ENCODE results near the gene NPIPB12.
"Not testable (repeated sequence)": the region's sequence is repeated elsewhere in the genome, so short reads cannot be mapped to it uniquely, and the experiment has no call there.

Gene NPIPB12

DNA sequence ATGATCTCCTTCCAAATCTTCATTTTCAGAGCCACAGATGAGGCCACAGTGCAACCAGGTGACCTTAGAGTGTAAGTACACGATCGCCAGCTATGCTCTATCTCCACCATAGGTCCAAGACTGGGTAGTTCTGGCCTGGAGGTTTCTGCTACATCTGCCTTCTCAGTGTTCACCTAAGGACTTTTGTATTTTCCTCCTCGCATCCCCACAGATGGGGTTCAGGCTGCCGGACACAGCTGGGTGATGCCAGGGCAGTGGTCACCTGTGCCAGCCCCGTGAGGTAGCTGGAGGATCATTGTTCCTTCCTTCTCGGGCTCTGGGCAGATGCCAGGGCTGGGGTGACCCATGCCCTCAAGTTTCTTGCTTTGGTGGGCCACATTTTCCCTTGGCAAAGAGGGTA lies at the start of gene NPIPB12:
NPIPB12 (minus strand) TSS at position 101 of the 400 bp plus-strand sequence.
- DNase-seq, result not testable (repeated sequence)

DNA sequence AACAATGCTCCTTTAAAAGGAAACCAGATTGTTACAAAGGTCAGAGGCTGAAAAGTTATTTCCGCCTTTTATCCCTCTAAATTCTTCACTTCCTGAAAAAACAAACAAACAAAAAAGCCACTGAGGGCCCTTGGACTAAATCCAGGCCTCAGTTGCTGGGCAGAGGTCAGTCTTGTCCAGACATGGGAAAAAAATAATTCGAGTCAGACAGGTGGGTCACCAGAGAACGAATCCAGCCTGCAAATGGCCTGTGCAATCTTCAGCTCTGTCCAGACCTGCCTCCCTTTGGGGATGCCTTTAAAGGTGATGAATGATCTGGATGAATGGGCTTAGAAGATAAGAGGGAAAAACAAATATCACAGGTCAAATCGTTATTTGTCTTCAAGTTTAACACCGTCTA lies 15.3 kb upstream of the NPIPB12 start:
- not testable (repeated sequence) for DNase-seq

DNA sequence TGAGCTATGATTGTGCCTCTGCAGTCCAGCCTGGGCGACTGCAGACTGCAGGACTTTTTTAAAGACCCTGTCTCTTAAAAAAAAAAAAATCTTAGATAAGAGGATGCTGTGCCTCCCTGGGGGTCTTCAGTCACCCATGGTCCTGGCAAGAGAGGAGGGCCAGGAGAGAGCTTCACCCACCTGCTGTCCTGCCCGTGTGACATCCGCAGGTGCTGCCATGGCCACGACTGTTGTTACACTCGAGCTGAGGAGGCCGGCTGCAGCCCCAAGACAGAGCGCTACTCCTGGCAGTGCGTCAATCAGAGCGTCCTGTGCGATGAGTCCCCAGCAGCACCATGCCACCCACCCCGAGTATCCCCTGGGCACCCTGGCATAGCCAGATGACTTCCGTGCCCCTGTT lies 23.9 kb downstream of the NPIPB12 start:
- not testable (repeated sequence) for DNase-seq

DNA sequence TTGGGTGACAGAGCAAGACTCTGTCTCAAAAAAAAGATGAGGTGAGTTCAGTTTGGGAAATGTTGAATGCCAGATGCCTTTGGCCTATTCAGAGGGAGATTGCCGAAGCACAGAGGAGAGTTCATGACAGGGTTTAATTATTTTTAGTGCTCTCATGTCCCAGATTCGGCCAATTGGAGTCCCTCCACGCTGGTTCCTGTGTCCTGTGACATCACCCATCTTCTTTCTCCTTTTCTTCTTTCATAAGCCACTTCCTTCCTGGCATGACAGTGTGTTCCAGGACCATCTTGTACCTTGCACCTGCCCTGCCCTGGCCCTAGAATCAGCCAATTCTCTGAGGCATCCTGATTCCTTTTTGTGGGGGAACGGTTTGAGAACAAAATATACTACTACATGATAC lies 34.1 kb downstream of the NPIPB12 start:
- DNase-seq, result not testable (repeated sequence)

DNA sequence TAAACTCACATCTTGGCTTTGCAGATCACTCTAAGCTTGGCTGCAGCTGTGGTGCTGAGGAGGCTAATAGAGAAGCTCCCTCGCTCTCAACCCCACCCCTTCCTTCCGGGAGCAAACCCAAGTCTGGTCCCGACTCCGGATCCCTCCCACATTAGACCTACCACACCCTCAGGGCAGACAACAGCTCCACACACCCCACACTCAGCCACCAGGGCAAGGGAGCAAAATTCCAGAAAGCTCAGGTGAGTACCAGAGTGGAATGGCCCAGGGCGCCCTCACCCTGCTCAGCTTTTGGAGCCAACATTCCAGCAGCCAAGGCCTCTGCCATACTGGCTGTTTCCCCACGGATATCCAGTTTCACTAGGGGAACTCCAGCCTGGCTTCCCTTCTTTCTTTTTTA lies 36.5 kb downstream of the NPIPB12 start:
- not testable (repeated sequence) for DNase-seq

DNA sequence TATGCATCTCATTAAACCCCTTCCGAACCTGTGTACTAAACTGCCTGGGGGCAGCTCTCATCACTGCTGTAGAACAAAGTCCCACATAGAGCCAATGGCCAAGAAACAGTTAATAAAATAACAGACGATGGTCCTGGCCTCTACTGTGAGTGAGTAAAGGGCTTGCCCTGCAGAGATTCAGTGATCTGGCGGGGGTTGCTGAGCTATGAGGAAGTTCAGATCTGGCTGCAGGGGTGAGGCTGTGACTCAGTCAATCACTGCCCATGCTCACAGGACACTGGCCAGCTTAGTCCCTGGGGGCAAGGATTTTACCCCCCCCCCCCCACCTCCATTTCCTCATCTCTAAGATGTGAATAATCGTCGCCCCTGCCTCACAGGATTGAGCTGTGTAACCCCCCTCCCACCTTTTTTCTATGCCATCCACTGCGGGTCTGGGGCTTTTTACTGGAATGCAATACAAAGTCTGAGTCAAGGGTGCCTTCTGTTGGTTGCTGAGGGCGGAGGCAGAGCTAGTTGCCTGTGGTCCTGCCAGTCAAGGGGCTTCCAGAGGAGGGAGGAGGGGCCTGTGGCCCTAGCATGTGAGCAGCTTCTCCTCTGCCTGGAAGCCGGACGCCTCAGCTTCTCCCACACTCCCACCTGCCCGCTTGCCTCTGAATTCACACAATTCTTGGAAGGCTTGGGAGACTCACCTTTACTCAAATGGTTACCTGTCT lies 38.4 kb downstream of the NPIPB12 start:
- not testable (repeated sequence) for DNase-seq

DNA sequence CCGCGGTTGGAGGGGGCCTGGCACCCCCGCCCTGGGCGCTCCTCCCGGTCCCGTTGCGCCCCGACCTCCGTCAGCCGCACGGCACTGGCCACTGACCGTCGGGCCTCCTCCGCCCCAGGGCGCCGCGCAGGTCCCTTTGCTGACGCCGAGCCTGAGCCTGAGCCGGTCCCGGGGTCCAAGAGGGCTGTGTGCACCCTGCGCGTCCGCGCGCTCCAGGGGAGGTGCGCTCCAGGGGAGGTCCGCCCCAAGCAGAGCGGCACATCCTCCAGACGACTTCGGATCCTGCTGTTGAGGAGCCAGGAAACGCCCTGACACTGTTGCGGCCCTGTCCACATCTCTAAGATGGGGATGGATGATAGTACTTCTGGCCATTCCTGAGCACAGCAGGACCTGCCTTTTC lies 39.3 kb downstream of the NPIPB12 start:
- DNase-seq, result not testable (repeated sequence)

DNA sequence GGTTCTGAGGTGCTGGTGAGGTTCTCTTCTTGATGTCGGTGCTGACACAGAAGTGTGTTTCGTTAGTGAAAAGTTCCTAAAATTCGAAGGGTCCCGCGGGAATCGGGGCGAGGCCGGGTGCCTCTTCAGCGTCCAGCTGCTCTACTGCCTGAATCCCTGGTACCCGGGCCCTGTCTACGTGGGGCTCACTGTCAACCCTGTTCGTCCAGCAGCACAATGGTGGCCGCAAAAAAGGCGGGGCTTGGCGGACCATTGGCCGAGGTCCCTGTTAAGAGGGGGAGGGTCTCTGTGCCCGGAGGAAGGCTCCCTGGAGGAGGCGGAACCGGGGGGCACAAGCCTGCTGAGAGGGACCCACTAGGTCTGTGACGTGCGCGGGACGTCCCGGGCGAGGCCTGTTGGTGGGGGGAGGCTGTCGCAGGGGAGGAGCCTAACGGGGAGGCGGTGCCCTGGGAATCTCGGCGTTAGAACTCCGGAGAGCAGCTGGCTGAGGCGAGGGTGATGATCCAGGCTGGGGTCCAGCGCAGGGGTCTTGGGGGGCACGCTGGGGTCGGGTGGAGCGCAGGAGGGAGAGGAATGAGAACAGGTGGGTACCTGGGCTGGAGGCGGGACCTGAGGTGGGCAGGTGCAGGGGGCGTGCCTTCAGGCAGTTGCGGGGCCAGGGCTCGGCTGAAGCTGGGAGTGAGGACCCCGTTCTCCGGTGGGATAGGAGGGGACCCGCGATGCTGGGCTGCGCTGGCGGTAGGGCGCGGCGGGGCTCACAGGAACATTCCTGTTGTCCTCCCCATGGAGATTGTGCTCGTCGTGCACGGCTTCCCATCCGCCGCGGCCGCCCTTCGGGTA lies 40.0 kb downstream of the NPIPB12 start:
- not testable (repeated sequence) for DNase-seq

DNA sequence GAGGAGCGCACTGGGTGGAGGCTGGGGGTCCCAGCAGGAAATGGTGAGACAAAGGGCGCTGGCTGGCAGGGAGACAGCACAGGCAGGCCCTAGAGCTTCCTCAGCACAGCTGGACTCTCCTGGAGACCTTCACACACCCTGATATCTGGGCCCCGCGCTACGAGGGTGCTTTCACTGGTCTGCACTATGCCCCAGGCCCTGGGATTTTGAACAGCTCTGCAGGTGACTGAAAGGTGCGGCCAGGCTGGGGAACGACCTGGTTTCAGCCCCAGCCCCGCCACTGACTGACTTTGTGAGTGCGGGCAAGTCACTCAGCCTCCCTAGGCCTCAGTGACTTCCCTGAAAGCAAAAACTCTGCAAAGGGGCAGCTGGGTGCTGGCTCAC lies 45.6 kb downstream of the NPIPB12 start:
- DNase-seq, result not testable (repeated sequence)

DNA sequence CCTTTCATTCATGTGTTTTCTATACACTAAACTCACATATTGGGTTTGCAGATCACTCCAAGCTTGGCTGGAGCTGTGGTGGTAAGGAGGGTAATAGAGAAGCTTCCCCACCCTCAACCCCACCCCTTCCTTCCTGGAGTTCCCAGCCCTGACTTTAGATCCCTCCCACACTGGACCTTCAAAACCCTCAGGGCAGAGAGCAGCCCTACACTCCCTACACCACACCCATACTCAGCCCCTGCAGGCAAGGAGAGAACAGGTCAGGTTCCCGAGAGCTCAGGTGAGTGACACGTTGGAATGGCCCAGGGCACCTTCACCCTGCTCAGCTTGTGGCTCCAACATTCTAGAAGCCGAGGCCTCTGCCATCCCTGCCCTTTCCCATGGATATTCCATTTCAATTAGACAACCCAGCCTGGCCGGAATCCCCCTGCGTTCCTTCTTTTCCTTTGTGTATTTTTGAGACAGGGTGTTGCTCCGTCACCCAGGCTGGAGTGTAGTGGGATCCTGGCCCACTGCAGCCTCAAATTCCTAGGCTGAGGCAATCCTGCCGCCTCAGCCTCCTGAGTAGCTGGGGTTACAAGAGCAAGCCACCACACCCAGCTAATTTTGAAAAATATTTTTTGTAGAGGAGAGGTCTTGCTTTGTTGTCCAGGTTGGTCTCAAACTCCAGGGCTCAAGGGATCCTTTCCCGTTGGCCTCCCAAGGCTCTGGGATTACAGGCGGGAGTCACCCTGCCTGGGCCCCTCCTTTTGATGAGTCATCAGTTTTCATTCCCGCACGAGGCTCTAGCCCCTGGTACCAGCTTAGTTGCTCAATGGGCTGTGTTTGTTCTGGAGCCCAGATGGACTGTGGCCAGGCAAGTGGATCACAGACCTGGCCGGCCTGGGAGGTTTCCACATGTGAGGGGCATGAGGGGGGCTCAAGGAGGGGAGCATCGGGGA lies 46.2 kb downstream of the NPIPB12 start, which contains the start of gene SULT1A4:
SULT1A4 (plus strand) TSS at position 208 of the 941 bp plus-strand sequence. CDS start 1,473 bp downstream, outside the sequence.
- not testable (repeated sequence) for DNase-seq

DNA sequence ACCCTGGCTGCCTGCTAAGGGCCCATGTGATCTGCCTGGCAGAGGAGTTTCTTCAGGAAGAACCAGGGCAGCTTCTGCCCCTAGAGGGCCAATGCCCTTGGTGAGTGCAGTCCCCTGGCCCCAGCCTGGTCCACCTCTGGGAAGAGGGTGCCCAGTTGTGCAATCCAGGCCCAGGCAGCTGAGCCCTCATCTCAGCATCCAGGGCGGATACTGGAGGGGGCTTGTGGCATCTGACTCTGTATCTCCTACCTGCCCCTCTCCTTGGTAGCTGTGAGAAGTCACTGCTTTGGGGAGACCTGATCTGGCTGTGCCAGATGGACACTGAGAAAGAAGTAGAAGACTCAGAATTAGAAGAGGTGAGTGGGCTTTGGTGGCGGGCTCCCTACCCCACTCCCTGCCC lies 48.5 kb downstream of the NPIPB12 start:
- DNase-seq, result not testable (repeated sequence)

DNA sequence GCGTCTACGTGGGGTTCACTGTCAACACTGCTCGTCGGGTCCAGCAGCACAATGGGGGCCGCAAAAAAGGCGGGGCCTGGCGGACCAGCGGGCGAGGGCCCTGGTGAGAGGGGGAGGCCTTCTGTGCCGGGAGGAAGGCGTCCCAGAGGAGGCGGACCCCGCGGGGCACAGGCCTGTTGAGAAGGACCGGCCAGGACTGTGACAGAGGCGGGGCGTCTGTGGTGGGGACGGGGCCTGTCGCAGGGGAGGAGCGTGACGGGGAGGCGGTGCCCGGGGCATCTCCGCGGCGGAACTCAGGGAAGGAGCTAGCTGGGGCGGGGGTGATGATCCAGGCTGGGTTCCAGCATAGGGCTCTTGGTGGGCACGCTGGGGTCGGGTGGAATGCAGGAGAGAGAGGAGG lies 51.4 kb downstream of the NPIPB12 start:
- not testable (repeated sequence) for DNase-seq

DNA sequence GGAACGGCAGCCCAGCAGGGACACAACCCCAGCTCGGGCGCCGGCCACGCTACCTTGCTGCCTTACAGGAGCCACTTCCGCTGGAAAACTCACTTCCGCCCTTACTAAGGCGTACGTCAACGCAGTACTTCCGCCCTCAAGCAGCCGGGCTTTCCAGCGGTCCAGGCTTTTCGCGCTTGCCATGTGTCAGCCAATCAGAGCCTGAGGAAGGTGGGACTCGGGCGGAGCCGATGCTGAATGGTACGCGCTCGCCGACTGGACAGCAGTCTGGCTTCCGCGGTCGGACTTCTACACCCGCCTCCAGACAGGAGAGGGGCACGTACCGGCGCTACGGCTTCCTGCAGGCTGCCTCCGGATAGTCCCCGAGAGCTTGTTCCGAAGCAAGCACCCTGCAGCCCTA lies 51.9 kb downstream of the NPIPB12 start, which contains the start of the genes BOLA2 and SLX1B:
BOLA2 (minus strand) TSS at position 83 of the 400 bp plus-strand sequence. CDS start 98 bp downstream, outside the sequence.
SLX1B (plus strand) TSS at position 265 of the 400 bp plus-strand sequence.
- not testable (repeated sequence) for DNase-seq

DNA sequence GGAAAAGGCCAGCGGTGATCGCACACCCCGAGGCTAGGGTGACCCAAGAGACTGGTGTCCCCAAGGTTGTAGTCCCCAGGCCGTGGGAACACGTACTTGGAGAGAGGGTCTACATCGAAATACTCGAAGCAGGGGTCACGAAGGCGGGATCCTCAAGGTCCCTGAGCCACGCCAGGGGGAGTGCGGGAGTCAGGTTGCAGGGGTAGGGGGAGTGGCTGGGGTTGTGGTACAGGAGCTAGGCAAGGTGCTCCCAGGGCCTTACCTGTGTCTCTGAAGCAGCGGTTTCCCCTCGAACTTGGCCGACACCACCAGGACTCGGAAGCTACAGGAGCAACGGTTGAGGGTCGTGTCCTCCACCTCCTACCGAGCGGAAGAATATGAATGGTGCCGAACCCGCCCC lies 52.5 kb downstream of the NPIPB12 start:
- not testable (repeated sequence) for DNase-seq
